Upper lobe of left lung (tissue), 6 donors: ENCODE measurements around the gene CC2D1B. TPM values are rescaled to one million over a fixed set of nuclear protein-coding genes. Genes with fewer than 3 reads are reported as not detected.

Source experiments
- ATAC-seq, 2 donors: fragments of 200-7000 bp; cut with Tn5 transposase; one replicate each; pipeline ENCODE4 v1.9.1; 2022; ENCODE audit warnings: mild to moderate bottlenecking in 2 of 2, moderate library complexity in 2 of 2; ENCODE audit not compliant: low FRiP score in 2 of 2
- DNase-seq, 2 donors: peaks; one replicate each; pipeline ENCODE4 v3.0.0-alpha.2; 2019 to 2020
- H3K27ac ChIP-seq, 4 donors: fragments of 200-600 bp; sonication (generic); one replicate each; pipeline ENCODE4 v1.5.1; 2016 to 2019
- H3K27me3 ChIP-seq, 4 donors: fragments of 200-600 bp; sonication (generic); one replicate each; pipeline ENCODE4 v1.5.1; 2017 to 2019
- H3K36me3 ChIP-seq, 4 donors: fragments of 200-600 bp; sonication (generic); one replicate each; pipeline ENCODE4 v1.5.1; 2016 to 2019
- H3K4me1 ChIP-seq, 4 donors: fragments of 200-600 bp; sonication (generic); one replicate each; pipeline ENCODE4 v1.5.1; 2018 to 2019
- H3K4me3 ChIP-seq, 4 donors: fragments of 200-600 bp; sonication (generic); one replicate each; pipeline ENCODE4 v1.5.1; 2017 to 2019; ENCODE audit warnings: mild to moderate bottlenecking in 2 of 4, moderate library complexity in 1 of 4
- H3K9me3 ChIP-seq, 4 donors: fragments of 200-600 bp; sonication (generic); one replicate each; pipeline ENCODE4 v1.5.1; 2018 to 2019
- CTCF ChIP-seq, 6 experiments: fragments of 450-650 bp in 4 of 6; fragments of 200-600 bp in 2 of 6; sonication (generic) in 2 of 6; IDR thresholded peaks; one replicate each; pipeline ENCODE4 v1.5.1; 2016 to 2019; ENCODE audit warnings: antibody characterized with exemption in 6 of 6
- EP300 ChIP-seq, 4 donors: sonication (generic); formaldehyde crosslinking; IDR thresholded peaks; one replicate each; pipeline ENCODE4 v1.5.1; 2017; ENCODE audit warnings: antibody characterized with exemption in 4 of 4, control low read depth in 2 of 4
- POLR2A ChIP-seq, 4 donors: fragments of 450-650 bp; IDR thresholded peaks; one replicate each; pipeline ENCODE4 v1.5.1; 2016 to 2017; ENCODE audit warnings: antibody characterized with exemption in 4 of 4, mild to moderate bottlenecking in 2 of 4
- POLR2AphosphoS5 ChIP-seq, 2 donors: sonication (generic); formaldehyde crosslinking; IDR thresholded peaks; one replicate each; pipeline ENCODE4 v1.5.1; 2017; ENCODE audit warnings: antibody characterized with exemption in 2 of 2
- WGBS, 2 donors: methylation state at CpG; one replicate each; pipeline ENCODE4 v1.1.5; 2017 to 2018; 5-methylcytosine and 5-hydroxymethylcytosine counted together
- total RNA-seq, 6 donors: library from RNA; depleted of rRNA in 4 of 6; stranded (reverse); fragments of >200 nt in 4 of 6; gene quantifications; one replicate each; pipeline versions ENCODE4 v1.1.0 to v1.2.1, GENCODE V29; 2016 to 2021
- donor health status: DM: no; HTN: no; CAD: no; lungs with moderate emphysema.
- donor health status: DM: no; HTN: yes; CAD: no; lungs with severe emphysema.

CC2D1B gene
- 10 to 100 TPM; 40.8 to 77.2 (median 63.3) TPM for total RNA-seq

- 0% methylated on average over 6 to 60 of the region's 92 CpGs for WGBS, 2 donors
- H3K27ac ChIP-seq: peak within 1 kb of the TSS; percentile 93 to 97 (median 95)
- peak within 1 kb of the TSS; percentile 67 to 94 (median 80) for H3K4me3 ChIP-seq
- ATAC-seq: peak; percentile 95 to 98
- peak; percentile 99 to 100 for DNase-seq
- H3K36me3 ChIP-seq: peaks cover 10 to 32% (median 21%) of the 10 kb centered on the region in 4 donors
- H3K9me3 ChIP-seq: no peaks in the 10 kb centered on the region
- H3K27me3 ChIP-seq: no peaks in the 10 kb centered on the region
- H3K4me1 ChIP-seq: peaks cover 18 to 30% (median 20%) of the 10 kb centered on the region in 4 donors
- TF ChIP-seq POLR2A (IDR thresholded peaks at IDR 0.05) (peak; percentile 30 to 98 (median 90)), EP300 (IDR thresholded peaks at IDR 0.05) (peak in 1 of 4 donors; percentile 71), CTCF (IDR thresholded peaks at IDR 0.05) (peak in 4 of 6 experiments; percentile 71 to 85 (median 79)), POLR2AphosphoS5 (IDR thresholded peaks at IDR 0.05) (peak; percentile 97 to 98)
Measured at GRCh38 chr1:52365746-52366516, at the start of gene CC2D1B. TSS of gene CC2D1B (minus strand) at chr1:52366205. CDS start at chr1:52364620, 1,585 bp downstream.

GRCh38 chr1:52414942-52415341 is 48.9 kb upstream of the CC2D1B start:
- Histone ChIP-seq H3K27ac (no peak overlapping the region), H3K27me3 (no peaks in the 10 kb centered on the region), H3K4me3 (no peak overlapping the region), H3K4me1 (no peaks in the 10 kb centered on the region), H3K36me3 (peaks cover 54 to 100% (median 87%) of the 10 kb centered on the region in 4 donors), H3K9me3 (no peaks in the 10 kb centered on the region)
- TF ChIP-seq POLR2A (IDR thresholded peaks at IDR 0.05) (no peak), EP300 (IDR thresholded peaks at IDR 0.05) (no peak), POLR2AphosphoS5 (IDR thresholded peaks at IDR 0.05) (no peak), CTCF (IDR thresholded peaks at IDR 0.05) (no peak)
- no peak for DNase-seq
- ATAC-seq: no peak

- H3K27ac ChIP-seq: no peak overlapping the region
- ATAC-seq (no peak), DNase-seq (no peak)
- H3K4me1 ChIP-seq: no peaks in the 10 kb centered on the region
- no peaks in the 10 kb centered on the region for H3K9me3 ChIP-seq
- H3K4me3 ChIP-seq: no peak overlapping the region
- no peaks in the 10 kb centered on the region for H3K27me3 ChIP-seq
- 95 to 98% methylated on average over 10 of the region's 10 CpGs for WGBS, 2 donors
- no peak for TF ChIP-seq POLR2A (IDR thresholded peaks at IDR 0.05)
- no peak for TF ChIP-seq CTCF (IDR thresholded peaks at IDR 0.05)
- no peak for TF ChIP-seq EP300 (IDR thresholded peaks at IDR 0.05)
- no peak for TF ChIP-seq POLR2AphosphoS5 (IDR thresholded peaks at IDR 0.05)
- H3K36me3 ChIP-seq: peaks cover 62 to 100% (median 93%) of the 10 kb centered on the region in 4 donors
Measured at GRCh38 chr1:52413410-52413989, 47.5 kb upstream of the CC2D1B start.

- DNase-seq (no peak), ATAC-seq (no peak)
- peak overlapping the region; percentile 86 to 96 (median 90) for H3K27ac ChIP-seq
- 4% methylated on average over 7 to 8 of the region's 8 CpGs for WGBS, 2 donors
- peaks cover 12 to 42% (median 22%) of the 10 kb centered on the region in 4 donors for H3K36me3 ChIP-seq
- H3K9me3 ChIP-seq: no peaks in the 10 kb centered on the region
- peak overlapping the region; percentile 68 to 84 (median 82) for H3K4me3 ChIP-seq
- H3K4me1 ChIP-seq: peaks cover 20 to 27% (median 26%) of the 10 kb centered on the region in 4 donors
- H3K27me3 ChIP-seq: no peaks in the 10 kb centered on the region
- no peak for TF ChIP-seq EP300 (IDR thresholded peaks at IDR 0.05)
- no peak for TF ChIP-seq POLR2AphosphoS5 (IDR thresholded peaks at IDR 0.05)
- no peak for TF ChIP-seq POLR2A (IDR thresholded peaks at IDR 0.05)
- no peak for TF ChIP-seq CTCF (IDR thresholded peaks at IDR 0.05)
Measured at GRCh38 chr1:52404975-52405338, 39.0 kb upstream of the CC2D1B start.
